Transverse colon (tissue), 4 donors: ENCODE data around the gene CACNA1C. TPM values are rescaled to one million over a fixed set of nuclear protein-coding genes. Genes with fewer than 3 reads are reported as not detected.

Source experiments
- DNase-seq: peaks from one replicate; pipeline ENCODE4 v3.0.0-alpha.2; 2019
- H3K27ac ChIP-seq, 4 donors: fragments of 200-600 bp; sonication (generic); 2 replicates each; pipeline ENCODE4 v1.5.1; 2016 to 2018; ENCODE audit warnings: inconsistent platforms in 4 of 4
- H3K27me3 ChIP-seq: fragments of 200-600 bp; sonication (generic); 2 replicates; pipeline ENCODE4 v1.5.1; 2017; ENCODE audit warnings: inconsistent platforms
- H3K36me3 ChIP-seq, 4 donors: fragments of 200-600 bp; sonication (generic); 2 replicates each; pipeline ENCODE4 v1.5.1; 2017 to 2019; ENCODE audit warnings: inconsistent platforms in 4 of 4
- H3K4me1 ChIP-seq, 4 donors: fragments of 200-600 bp; sonication (generic); 2 replicates each; pipeline ENCODE4 v1.5.1; 2017 to 2020; ENCODE audit warnings: inconsistent platforms in 4 of 4
- H3K4me3 ChIP-seq, 4 donors: fragments of 200-600 bp; sonication (generic); 1 replicate in 1 of 4; 2 replicates in 3 of 4; pipeline versions ENCODE4 v1.5.1 to v1.6.1; 2017 to 2019; ENCODE audit warnings: inconsistent platforms in 4 of 4
- H3K9me3 ChIP-seq, 2 donors: fragments of 200-600 bp; sonication (generic); 2 replicates each; pipeline ENCODE4 v1.5.1; 2017 to 2019; ENCODE audit warnings: inconsistent platforms in 2 of 2
- EP300 ChIP-seq: sonication (generic); formaldehyde crosslinking; IDR thresholded peaks from one replicate; pipeline ENCODE4 v1.6.1; 2017; ENCODE audit warnings: antibody characterized with exemption, low read depth
- POLR2A ChIP-seq: fragments of 450-650 bp; IDR thresholded peaks from one replicate; pipeline ENCODE4 v1.6.1; 2016; ENCODE audit warnings: antibody characterized with exemption, mild to moderate bottlenecking, moderate library complexity
- POLR2AphosphoS5 ChIP-seq, 3 donors: sonication (generic); formaldehyde crosslinking; IDR thresholded peaks; one replicate each; pipeline ENCODE4 v1.6.1; 2016; ENCODE audit warnings: antibody characterized with exemption in 3 of 3
- WGBS, 2 donors: methylation state at CpG; one replicate each; pipeline ENCODE4 v1.1.5; 2018; ENCODE audit warnings: low coverage in 1 of 2; 5-methylcytosine and 5-hydroxymethylcytosine counted together
- in situ Hi-C, 4 donors: fragments of 200-750 bp; cut with MboI; loops; one replicate each; pipeline versions ENCODE4 v1.15.0 to v1.15.1; 2017; ENCODE audit warnings: low sequenced_read_pairs in 3 of 4, low pct_ligation_motif_present in 1 of 4, low pct_unique_long_range_greater_than_20kb in 1 of 4
- intact Hi-C: fragments of 100-400 bp; cut with DNase I; formaldehyde crosslinking; loops from one replicate; pipeline ENCODE4 v1.15.1; 2023; ENCODE audit warnings: low total_unique reads
- total RNA-seq, 4 donors: library from RNA; depleted of rRNA; stranded (reverse); fragments of >200 nt; gene quantifications; one replicate each; pipeline ENCODE4 v1.1.0, GENCODE V29; 2016
- TF ChIP-seq, protein P1 (sequence below), 5 experiments: fragments of 200-600 bp in 3 of 5; fragments of 450-650 bp in 2 of 5; sonication (generic) in 3 of 5; IDR thresholded peaks; 1 replicate in 2 of 5; 2 replicates in 3 of 5; pipeline ENCODE4 v1.5.1; 2016 to 2017; ENCODE audit warnings: antibody characterized with exemption in 5 of 5, inconsistent platforms in 3 of 5, mild to moderate bottlenecking in 2 of 5, moderate library complexity in 1 of 5

CACNA1C gene
- total RNA-seq, 4 donors from 2014 or later: 18.8 to 35.2 (median 24.8) TPM

DNA sequence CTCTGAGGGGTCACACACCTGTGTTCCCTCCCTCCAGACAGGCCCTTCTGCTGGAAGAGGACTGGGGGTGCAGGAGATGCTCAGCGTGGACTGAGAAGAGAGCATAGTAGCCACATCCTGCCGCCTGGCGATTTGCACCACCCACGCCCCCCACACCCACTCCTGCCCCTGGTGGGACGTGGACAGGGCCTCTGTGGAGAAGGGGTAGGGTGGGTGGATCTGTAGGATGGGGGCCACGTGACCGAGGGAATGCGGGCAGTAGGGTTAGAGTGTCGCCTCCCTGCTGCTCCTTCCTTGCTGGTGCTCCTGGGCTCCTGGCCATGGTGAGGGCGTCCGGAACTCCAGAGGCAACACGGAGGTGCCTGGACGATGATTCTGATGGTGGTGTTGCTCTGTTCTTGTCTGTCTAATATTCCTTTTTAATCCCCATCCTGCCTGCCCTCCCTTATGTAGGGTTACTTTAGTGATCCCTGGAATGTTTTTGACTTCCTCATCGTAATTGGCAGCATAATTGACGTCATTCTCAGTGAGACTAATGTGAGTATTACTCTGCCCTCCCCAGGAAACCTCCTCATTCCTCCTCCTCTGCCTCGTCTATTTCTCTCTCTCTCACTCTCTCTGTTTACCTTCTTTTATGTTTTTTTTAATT, 580.5 kb downstream of the CACNA1C start:
- intact Hi-C loops: no loop called here
- TF ChIP-seq POLR2A (peak; percentile 24), EP300 (no peak)
- in situ Hi-C loops: no loop called here
- Histone ChIP-seq H3K27ac (peak overlapping the region in 3 of 4 donors; percentile 31 to 38 (median 33)), H3K4me3 (peak overlapping the region in 1 of 4 donors; percentile 9), H3K27me3 (no peaks in the 10 kb centered on the region), H3K36me3 (no peaks in the 10 kb centered on the region), H3K9me3 (no peaks in the 10 kb centered on the region), H3K4me1 (peaks cover 0 to 8% (median 0%) of the 10 kb centered on the region in 4 donors)
- no peak for DNase-seq
- WGBS, 2 donors: 64 to 78% methylated on average over 5 to 16 of the region's 16 CpGs

DNA sequence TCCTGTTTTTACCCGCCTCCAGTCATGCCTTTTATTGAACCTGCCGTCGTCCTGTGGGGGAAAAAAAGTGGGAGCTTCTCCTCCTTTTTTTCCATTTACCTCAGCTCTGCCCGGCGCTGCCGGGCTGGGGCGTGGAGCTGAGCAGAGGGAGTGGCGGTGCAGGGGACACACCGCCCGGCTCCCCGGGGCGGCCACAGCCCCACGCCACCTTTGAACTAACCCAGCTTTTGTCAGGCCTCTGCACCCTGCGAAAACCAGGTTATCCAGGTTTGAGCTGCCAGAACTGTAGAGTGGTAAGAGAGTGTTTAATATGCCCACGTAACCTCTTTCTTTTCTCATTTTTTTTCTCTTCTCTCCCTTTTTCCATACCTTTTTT, 581.0 kb downstream of the CACNA1C start:
- in situ Hi-C loops: no loop called here
- no peaks in the 10 kb centered on the region for H3K27me3 ChIP-seq
- 53 to 80% methylated on average over 2 to 15 of the region's 15 CpGs for WGBS, 2 donors
- peaks cover 0 to 4% (median 0%) of the 10 kb centered on the region in 4 donors for H3K4me1 ChIP-seq
- TF ChIP-seq EP300: no peak
- H3K9me3 ChIP-seq: no peaks in the 10 kb centered on the region
- peak overlapping the region in 3 of 4 donors; percentile 31 to 38 (median 33) for H3K27ac ChIP-seq
- peak overlapping the region in 1 of 4 donors; percentile 9 for H3K4me3 ChIP-seq
- DNase-seq: peak; percentile 57
- intact Hi-C loops: no loop called here
- no peaks in the 10 kb centered on the region for H3K36me3 ChIP-seq

DNA sequence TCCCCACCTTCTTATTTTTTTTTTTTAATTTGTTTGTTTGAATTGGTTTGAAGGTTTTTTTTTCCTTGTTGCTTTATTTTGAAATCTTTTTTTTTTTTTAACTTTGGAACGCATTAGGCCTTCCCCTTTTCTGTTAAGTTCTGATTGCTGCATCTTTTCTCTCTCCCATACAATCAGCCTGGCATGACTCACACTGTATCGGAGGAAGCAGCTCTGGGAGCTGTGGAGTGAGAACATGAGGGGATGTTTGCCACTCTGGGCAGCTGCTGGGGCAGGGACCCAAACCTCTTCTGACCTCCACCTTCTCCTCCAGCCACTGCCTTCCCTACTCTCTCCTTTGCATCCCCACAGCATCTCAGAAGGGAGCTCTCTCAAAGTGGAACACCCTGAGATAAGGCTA, 581.7 kb downstream of the CACNA1C start:
- H3K4me3 ChIP-seq: no peak overlapping the region
- no peaks in the 10 kb centered on the region for H3K36me3 ChIP-seq
- TF ChIP-seq POLR2A: no peak
- TF ChIP-seq EP300: no peak
- TF ChIP-seq, protein P1, sequence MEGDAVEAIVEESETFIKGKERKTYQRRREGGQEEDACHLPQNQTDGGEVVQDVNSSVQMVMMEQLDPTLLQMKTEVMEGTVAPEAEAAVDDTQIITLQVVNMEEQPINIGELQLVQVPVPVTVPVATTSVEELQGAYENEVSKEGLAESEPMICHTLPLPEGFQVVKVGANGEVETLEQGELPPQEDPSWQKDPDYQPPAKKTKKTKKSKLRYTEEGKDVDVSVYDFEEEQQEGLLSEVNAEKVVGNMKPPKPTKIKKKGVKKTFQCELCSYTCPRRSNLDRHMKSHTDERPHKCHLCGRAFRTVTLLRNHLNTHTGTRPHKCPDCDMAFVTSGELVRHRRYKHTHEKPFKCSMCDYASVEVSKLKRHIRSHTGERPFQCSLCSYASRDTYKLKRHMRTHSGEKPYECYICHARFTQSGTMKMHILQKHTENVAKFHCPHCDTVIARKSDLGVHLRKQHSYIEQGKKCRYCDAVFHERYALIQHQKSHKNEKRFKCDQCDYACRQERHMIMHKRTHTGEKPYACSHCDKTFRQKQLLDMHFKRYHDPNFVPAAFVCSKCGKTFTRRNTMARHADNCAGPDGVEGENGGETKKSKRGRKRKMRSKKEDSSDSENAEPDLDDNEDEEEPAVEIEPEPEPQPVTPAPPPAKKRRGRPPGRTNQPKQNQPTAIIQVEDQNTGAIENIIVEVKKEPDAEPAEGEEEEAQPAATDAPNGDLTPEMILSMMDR (IDR thresholded peaks at IDR 0.05): no peak
- no peak for TF ChIP-seq POLR2AphosphoS5 (IDR thresholded peaks at IDR 0.05)
- in situ Hi-C loops (no loop called here), intact Hi-C loops (no loop called here)
- H3K27ac ChIP-seq: peak overlapping the region in 2 of 4 donors; percentile 33 to 38
- peaks cover 0 to 4% (median 0%) of the 10 kb centered on the region in 4 donors for H3K4me1 ChIP-seq
- H3K9me3 ChIP-seq: no peaks in the 10 kb centered on the region
- no peak for DNase-seq
- no peaks in the 10 kb centered on the region for H3K27me3 ChIP-seq
- WGBS, 2 donors: 59 to 100% methylated on average over 1 to 2 of the region's 2 CpGs

DNA sequence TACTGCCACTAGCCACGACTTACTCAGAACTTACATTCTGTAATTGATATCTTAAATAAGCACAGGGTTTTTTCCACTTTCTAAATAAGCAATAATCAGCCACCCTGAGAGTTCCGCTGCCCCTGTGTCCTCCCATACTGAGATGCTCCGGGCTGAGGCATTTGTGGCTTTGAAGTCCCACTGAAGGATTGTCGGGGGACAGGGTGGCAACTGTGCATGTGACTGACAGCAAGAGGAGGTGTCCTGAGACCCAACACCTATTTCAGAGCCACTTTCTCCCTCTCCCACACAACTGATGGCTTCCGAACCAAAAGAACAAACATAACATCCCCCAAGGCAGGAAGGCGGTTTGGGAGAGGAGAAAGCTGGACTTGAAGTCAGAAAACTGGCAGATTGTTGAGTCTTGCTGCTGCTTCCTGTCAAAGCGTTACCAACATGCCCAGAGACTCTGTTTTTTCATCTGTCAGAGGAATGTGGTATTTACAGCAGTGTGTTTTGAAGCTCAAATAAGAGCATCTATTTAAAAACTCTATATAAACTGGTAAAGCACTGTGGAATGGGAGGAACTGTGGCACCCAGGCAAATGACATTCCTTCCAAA, 584.1 kb downstream of the CACNA1C start:
- in situ Hi-C loops (no loop called here), intact Hi-C loops (no loop called here)
- no peak overlapping the region for H3K4me3 ChIP-seq
- no peaks in the 10 kb centered on the region for H3K36me3 ChIP-seq
- H3K9me3 ChIP-seq: no peaks in the 10 kb centered on the region
- WGBS, 2 donors: 58 to 71% methylated on average over 3 to 7 of the region's 7 CpGs
- H3K4me1 ChIP-seq: peaks cover 0 to 7% (median 3%) of the 10 kb centered on the region in 4 donors
- H3K27me3 ChIP-seq: no peaks in the 10 kb centered on the region
- H3K27ac ChIP-seq: no peak overlapping the region
- TF ChIP-seq POLR2A (no peak), POLR2AphosphoS5 (IDR thresholded peaks at IDR 0.05) (no peak), EP300 (no peak)
- TF ChIP-seq, protein P1 (IDR thresholded peaks at IDR 0.05): no peak
- DNase-seq: no peak

DNA sequence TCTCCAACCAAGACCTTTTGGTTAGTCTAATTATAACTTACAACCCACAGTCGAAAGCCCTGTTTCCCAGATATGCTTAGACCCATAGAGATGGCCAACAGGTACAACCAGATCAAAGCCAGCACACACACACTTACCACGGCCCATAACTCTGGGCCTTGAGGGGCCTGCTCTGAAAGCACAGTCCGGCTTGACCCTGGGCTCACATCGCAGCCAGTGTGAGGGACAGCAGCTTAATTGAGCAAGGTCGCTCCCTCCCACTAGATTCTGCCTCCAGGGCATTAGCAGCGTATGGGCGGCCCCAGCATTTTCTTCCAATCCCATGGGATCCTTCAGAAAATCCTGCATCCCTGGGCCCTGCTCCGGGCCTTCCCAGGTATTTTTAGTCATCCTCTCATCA, 584.6 kb downstream of the CACNA1C start:
- H3K9me3 ChIP-seq: no peaks in the 10 kb centered on the region
- peaks cover 0 to 7% (median 3%) of the 10 kb centered on the region in 4 donors for H3K4me1 ChIP-seq
- no peak for TF ChIP-seq EP300
- TF ChIP-seq POLR2A: no peak
- no peak for TF ChIP-seq POLR2AphosphoS5 (IDR thresholded peaks at IDR 0.05)
- TF ChIP-seq, protein P1 (IDR thresholded peaks at IDR 0.05): no peak
- H3K27ac ChIP-seq: no peak overlapping the region
- no peaks in the 10 kb centered on the region for H3K27me3 ChIP-seq
- in situ Hi-C loops (no loop called here), intact Hi-C loops (no loop called here)
- 88% methylated on average over 8 of the region's 8 CpGs; no CpG with 5 or more reads in 1 of the 2 donors for WGBS, 2 donors
- no peak overlapping the region for H3K4me3 ChIP-seq
- H3K36me3 ChIP-seq: no peaks in the 10 kb centered on the region
- DNase-seq: no peak
